ENCODE results near the gene IGSF11.
"Not testable (repeated sequence)": the region's sequence is repeated elsewhere in the genome, so short reads cannot be mapped to it uniquely, and the experiment has no call there.

IGSF11 gene, protein sequence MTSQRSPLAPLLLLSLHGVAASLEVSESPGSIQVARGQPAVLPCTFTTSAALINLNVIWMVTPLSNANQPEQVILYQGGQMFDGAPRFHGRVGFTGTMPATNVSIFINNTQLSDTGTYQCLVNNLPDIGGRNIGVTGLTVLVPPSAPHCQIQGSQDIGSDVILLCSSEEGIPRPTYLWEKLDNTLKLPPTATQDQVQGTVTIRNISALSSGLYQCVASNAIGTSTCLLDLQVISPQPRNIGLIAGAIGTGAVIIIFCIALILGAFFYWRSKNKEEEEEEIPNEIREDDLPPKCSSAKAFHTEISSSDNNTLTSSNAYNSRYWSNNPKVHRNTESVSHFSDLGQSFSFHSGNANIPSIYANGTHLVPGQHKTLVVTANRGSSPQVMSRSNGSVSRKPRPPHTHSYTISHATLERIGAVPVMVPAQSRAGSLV

DNA sequence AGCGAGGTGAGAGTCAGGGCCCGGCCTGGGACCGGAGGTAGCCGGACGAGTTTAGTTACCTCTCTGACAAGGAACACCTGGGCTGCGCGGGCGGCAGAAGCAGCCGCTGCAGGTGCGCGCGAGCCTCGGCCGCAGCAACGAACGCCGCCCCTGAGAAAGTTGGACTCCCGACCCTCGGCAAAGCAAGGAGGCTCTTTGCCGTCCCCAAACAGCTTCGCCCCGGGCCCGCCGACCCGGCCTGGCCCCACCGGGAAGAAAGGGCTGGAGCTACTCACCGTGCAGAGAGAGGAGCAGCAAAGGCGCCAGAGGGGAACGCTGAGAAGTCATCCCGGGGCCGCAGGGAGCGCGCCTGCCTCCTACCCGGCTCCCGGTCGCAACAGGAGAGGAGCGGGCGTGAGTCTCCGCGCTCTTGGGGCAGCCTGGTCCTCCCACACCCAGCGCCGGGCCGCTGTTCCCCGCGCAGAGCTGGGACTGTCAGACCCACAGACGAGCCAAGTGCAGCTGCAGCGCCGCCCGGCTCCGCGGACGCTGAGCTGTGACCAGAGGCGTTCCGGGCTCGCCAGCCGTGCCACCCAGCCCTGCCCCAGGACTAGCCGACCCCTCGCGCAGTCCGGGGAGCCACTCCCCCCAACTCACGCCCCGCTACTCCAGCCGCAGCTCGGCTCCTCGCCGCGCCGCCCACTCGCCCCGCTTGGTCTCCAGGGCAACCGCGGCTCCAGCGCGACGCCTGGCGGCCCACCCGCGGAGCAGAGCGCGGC, at the start of gene IGSF11:
Gene IGSF11, minus strand, starts transcription at position 591 of the 758 bp plus-strand sequence. Its CDS starts 264 bp downstream, at position 327.
- peak within 1 kb of the TSS; percentile 54 for H3K4me3 ChIP-seq (ENCODE audit: low read length)
- peak; percentile 9 for DNase-seq (ENCODE audit: low read depth)
- TF ChIP-seq, protein P1, sequence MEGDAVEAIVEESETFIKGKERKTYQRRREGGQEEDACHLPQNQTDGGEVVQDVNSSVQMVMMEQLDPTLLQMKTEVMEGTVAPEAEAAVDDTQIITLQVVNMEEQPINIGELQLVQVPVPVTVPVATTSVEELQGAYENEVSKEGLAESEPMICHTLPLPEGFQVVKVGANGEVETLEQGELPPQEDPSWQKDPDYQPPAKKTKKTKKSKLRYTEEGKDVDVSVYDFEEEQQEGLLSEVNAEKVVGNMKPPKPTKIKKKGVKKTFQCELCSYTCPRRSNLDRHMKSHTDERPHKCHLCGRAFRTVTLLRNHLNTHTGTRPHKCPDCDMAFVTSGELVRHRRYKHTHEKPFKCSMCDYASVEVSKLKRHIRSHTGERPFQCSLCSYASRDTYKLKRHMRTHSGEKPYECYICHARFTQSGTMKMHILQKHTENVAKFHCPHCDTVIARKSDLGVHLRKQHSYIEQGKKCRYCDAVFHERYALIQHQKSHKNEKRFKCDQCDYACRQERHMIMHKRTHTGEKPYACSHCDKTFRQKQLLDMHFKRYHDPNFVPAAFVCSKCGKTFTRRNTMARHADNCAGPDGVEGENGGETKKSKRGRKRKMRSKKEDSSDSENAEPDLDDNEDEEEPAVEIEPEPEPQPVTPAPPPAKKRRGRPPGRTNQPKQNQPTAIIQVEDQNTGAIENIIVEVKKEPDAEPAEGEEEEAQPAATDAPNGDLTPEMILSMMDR (conservative IDR thresholded peaks at IDR 0.05; ENCODE audit: low read depth, low read length) = peak; percentile 37

DNA sequence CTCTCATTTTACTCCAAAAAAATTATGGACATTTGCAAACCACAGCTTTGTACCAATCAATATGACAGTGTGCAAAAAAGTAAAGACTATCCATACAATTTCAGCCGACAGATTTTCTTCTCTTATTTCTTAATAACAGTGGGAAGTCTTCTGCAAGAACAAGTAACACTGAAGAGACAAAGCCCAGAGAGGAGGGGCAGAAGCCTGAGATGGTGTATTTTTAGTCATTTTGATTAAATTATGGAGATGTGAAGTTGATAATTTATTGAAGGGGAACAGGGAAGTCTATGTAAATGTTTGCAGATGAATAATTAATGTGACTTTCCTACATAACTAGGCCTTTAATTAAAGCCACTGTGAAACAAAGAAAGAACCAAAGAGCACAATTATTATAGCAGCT, 45.7 kb upstream of the IGSF11 start:
- no peak for DNase-seq (ENCODE audit: low read depth)
- TF ChIP-seq, protein P1 (conservative IDR thresholded peaks at IDR 0.05; ENCODE audit: low read depth, low read length) = no peak
- no peak overlapping the region for H3K4me3 ChIP-seq (ENCODE audit: low read length)

DNA sequence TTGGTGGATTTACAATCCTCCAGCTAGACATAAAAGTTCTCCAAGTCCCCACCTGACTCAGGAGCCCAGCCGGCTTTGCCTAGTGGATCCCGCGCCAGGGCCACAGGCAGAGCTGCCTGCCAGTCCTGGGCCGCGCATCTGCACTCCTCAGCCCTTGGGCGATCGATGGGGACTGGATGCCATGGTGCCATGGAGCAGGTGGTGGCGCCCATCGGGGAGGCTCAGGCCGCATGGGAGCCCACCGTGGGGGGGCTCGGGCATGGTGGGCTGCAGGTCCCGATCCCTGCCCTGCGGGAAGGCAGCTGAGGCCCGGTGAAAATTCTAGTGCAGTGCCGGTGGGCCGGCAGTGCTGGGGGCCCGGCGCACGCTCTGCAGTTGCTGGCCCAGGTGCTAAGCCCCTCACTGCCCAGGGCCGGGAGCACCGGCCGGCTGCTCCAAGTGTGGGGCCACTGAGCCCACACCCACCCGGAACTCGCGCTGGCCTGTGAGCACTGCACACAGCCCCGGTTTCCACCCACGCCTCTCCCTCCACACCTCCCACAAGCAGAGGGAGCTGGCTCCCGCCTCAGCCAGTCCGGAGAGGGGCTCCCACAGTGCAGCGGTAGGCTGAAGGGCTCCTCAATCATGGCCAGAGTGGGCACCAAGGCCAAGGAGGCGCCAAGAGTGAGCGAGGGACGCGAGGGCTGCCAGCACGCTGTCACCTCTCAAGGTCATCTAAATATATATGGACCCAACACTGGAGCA, 38.8 kb upstream of the IGSF11 start:
- TF ChIP-seq, protein P1 (conservative IDR thresholded peaks at IDR 0.05; ENCODE audit: low read depth, low read length) = no peak
- H3K4me3 ChIP-seq (ENCODE audit: low read length) = no peak overlapping the region
- no peak for DNase-seq (ENCODE audit: low read depth)

DNA sequence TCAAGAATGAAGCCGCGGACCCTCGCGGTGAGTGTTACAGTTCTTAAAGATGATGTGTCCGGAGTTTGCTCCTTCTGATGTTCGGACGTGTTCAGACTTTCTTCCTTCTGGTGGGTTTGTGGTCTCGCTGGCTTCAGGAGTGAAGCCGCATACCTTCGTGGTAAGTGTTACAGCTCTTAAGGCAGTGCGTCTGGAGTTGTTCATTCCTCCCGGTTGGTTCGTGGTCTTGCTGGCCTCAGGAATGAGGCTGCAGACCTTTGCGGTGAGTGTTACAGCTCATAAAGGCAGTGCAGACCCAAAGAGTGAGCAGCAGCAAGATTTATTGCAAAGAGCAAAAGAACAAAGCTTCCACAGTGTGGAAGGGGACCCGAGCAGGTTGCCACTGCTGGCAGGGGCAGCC, 37.8 kb upstream of the IGSF11 start:
- not testable (repeated sequence) for DNase-seq (ENCODE audit: low read depth)

DNA sequence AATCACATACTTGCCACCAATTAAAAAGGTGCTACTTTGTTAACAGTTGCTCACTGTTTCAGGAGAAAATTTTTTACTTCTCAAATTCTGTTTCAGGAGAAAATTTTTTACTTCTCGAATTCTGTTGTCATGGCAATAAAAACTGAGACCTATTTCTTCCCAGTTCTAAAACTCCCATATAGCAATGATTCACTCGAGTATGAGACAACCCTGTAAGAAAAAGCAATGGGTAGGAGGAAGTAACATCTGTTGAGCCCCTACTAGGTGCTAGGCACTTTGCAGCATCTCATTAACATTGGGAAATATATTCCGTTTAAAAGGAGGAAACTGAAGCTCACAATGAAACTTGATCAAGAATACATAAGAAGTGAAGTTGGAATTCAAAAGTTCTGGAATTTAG, 35.1 kb upstream of the IGSF11 start:
- TF ChIP-seq, protein P1 (conservative IDR thresholded peaks at IDR 0.05; ENCODE audit: low read depth, low read length) = no peak
- DNase-seq (ENCODE audit: low read depth) = no peak
- H3K4me3 ChIP-seq (ENCODE audit: low read length) = no peak overlapping the region

More for the DNA sequence above, 37.8 kb upstream of the IGSF11 start:
- not testable (repeated sequence) for H3K4me3 ChIP-seq (ENCODE audit: low read length)

DNA sequence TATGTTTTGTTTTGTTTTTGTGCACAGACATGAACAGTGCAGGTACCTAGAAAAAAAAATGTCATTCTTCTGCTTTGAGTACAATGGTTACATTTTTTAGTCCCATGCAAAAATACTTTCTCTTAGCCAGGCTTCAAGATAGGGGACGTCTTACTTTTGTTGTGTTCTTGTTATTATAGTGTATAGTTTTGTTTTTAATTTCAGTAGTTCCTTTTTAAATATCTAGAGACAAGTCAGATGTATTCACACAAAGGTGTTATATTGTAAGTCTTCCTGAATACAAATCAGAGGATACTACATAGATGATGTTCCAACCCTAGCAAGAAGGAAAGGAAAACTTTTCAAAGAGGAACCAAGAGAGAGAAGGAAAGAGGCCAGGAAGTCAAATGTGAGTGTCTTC, 28.8 kb upstream of the IGSF11 start:
- DNase-seq (ENCODE audit: low read depth) = no peak
- no peak overlapping the region for H3K4me3 ChIP-seq (ENCODE audit: low read length)
- TF ChIP-seq, protein P1 (conservative IDR thresholded peaks at IDR 0.05; ENCODE audit: low read depth, low read length) = no peak

DNA sequence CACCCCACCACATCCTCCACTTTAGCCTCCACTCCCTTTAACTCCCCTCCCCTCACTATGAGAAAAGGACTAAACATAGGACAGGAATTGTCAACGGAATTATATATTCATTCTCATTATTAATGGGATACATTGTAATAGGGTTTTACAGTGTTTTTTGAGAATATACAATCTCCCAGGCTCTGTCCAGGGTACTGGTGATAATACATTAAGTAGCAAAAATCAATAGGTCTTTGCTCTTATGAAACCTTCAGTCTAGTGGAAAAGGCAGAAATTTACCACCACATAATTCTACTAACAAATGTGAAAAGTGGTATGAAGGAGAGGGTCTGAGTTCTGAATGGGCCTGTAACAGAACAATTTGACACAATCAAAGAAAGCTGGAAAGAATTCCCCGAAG, 28.2 kb upstream of the IGSF11 start:
- no peak for DNase-seq (ENCODE audit: low read depth)
- no peak overlapping the region for H3K4me3 ChIP-seq (ENCODE audit: low read length)
- TF ChIP-seq, protein P1 (conservative IDR thresholded peaks at IDR 0.05; ENCODE audit: low read depth, low read length) = no peak

Measured in retinal pigment epithelial cell (primary cell).